ENCODE results near the gene TRIM9.

Gene TRIM9

GRCh38 chr14:50932592-50933495 lies 162.1 kb downstream of the TRIM9 start:
- no peak for DNase-seq

- DNase-seq, result no peak
Measured at GRCh38 chr14:50932156-50932555, 162.7 kb downstream of the TRIM9 start.

- no peak for DNase-seq
Measured at GRCh38 chr14:50931559-50931958, 163.3 kb downstream of the TRIM9 start.

GRCh38 chr14:50929506-50929905 lies 165.4 kb downstream of the TRIM9 start:
- no peak for DNase-seq

GRCh38 chr14:50928002-50928635 lies 166.8 kb downstream of the TRIM9 start:
- no peak for DNase-seq

- no peak for DNase-seq
Measured at GRCh38 chr14:50926851-50927386, 168.0 kb downstream of the TRIM9 start.
